Measurements from ENCODE around the gene ACSBG1. TPM values are rescaled to one million over a fixed set of nuclear protein-coding genes. Genes with fewer than 3 reads are reported as not detected.

ACSBG1 gene
- total and polyA plus RNA-seq, 2 of the 8 experiments (the other 6 are each of a cell fraction or from before 2014, with no cell fraction given) = 5.4 to 7.1 TPM

DNA sequence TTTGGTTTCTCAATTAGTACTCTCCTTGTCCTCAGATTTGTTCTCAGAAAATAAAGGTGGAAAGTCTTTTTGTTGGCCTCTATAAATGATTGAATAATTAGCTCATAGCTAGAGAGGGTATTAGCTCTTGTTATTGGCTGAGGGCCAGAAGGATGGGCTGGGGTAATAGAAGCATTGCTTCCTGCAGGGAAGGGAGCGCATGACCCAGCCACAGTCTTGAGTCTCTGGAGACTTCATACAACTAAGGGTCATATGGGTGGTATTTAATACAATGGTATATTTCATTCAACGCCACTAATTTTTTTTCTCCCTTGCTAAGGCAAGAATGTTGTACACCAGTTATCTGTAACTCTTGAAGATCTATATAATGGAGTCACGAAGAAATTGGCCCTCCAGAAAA lies 38.4 kb upstream of the ACSBG1 start (continued):
- TF ChIP-seq, protein P1, sequence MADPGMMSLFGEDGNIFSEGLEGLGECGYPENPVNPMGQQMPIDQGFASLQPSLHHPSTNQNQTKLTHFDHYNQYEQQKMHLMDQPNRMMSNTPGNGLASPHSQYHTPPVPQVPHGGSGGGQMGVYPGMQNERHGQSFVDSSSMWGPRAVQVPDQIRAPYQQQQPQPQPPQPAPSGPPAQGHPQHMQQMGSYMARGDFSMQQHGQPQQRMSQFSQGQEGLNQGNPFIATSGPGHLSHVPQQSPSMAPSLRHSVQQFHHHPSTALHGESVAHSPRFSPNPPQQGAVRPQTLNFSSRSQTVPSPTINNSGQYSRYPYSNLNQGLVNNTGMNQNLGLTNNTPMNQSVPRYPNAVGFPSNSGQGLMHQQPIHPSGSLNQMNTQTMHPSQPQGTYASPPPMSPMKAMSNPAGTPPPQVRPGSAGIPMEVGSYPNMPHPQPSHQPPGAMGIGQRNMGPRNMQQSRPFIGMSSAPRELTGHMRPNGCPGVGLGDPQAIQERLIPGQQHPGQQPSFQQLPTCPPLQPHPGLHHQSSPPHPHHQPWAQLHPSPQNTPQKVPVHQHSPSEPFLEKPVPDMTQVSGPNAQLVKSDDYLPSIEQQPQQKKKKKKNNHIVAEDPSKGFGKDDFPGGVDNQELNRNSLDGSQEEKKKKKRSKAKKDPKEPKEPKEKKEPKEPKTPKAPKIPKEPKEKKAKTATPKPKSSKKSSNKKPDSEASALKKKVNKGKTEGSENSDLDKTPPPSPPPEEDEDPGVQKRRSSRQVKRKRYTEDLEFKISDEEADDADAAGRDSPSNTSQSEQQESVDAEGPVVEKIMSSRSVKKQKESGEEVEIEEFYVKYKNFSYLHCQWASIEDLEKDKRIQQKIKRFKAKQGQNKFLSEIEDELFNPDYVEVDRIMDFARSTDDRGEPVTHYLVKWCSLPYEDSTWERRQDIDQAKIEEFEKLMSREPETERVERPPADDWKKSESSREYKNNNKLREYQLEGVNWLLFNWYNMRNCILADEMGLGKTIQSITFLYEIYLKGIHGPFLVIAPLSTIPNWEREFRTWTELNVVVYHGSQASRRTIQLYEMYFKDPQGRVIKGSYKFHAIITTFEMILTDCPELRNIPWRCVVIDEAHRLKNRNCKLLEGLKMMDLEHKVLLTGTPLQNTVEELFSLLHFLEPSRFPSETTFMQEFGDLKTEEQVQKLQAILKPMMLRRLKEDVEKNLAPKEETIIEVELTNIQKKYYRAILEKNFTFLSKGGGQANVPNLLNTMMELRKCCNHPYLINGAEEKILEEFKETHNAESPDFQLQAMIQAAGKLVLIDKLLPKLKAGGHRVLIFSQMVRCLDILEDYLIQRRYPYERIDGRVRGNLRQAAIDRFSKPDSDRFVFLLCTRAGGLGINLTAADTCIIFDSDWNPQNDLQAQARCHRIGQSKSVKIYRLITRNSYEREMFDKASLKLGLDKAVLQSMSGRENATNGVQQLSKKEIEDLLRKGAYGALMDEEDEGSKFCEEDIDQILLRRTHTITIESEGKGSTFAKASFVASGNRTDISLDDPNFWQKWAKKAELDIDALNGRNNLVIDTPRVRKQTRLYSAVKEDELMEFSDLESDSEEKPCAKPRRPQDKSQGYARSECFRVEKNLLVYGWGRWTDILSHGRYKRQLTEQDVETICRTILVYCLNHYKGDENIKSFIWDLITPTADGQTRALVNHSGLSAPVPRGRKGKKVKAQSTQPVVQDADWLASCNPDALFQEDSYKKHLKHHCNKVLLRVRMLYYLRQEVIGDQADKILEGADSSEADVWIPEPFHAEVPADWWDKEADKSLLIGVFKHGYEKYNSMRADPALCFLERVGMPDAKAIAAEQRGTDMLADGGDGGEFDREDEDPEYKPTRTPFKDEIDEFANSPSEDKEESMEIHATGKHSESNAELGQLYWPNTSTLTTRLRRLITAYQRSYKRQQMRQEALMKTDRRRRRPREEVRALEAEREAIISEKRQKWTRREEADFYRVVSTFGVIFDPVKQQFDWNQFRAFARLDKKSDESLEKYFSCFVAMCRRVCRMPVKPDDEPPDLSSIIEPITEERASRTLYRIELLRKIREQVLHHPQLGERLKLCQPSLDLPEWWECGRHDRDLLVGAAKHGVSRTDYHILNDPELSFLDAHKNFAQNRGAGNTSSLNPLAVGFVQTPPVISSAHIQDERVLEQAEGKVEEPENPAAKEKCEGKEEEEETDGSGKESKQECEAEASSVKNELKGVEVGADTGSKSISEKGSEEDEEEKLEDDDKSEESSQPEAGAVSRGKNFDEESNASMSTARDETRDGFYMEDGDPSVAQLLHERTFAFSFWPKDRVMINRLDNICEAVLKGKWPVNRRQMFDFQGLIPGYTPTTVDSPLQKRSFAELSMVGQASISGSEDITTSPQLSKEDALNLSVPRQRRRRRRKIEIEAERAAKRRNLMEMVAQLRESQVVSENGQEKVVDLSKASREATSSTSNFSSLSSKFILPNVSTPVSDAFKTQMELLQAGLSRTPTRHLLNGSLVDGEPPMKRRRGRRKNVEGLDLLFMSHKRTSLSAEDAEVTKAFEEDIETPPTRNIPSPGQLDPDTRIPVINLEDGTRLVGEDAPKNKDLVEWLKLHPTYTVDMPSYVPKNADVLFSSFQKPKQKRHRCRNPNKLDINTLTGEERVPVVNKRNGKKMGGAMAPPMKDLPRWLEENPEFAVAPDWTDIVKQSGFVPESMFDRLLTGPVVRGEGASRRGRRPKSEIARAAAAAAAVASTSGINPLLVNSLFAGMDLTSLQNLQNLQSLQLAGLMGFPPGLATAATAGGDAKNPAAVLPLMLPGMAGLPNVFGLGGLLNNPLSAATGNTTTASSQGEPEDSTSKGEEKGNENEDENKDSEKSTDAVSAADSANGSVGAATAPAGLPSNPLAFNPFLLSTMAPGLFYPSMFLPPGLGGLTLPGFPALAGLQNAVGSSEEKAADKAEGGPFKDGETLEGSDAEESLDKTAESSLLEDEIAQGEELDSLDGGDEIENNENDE (IDR thresholded peaks at IDR 0.05; ENCODE audit: insufficient replicate concordance, low read length) = no peak
- no peak for TF ChIP-seq CREB1 (IDR thresholded peaks at IDR 0.05)
- no peak for TF ChIP-seq SIX5 (IDR thresholded peaks at IDR 0.05; ENCODE audit: low read depth, low read length)
- no peak for TF ChIP-seq MAX (IDR thresholded peaks at IDR 0.05)
- TF ChIP-seq POU5F1 (IDR thresholded peaks at IDR 0.05; ENCODE audit: low read depth, low read length) = no peak
- no peak for TF ChIP-seq SAP30 (IDR thresholded peaks at IDR 0.05; ENCODE audit: insufficient read depth, insufficient replicate concordance, low read length)

Data from H1 (cell line).